ENCODE results near the gene ASCL5. TPM values are rescaled to one million over a fixed set of nuclear protein-coding genes. Genes with fewer than 3 reads are reported as not detected.

ASCL5 gene
- total and polyA plus RNA-seq, 9 of the 15 experiments (the other 6 are each of a cell fraction or from before 2014, with no cell fraction given) = 0.09 TPM; not detected in 8

DNA sequence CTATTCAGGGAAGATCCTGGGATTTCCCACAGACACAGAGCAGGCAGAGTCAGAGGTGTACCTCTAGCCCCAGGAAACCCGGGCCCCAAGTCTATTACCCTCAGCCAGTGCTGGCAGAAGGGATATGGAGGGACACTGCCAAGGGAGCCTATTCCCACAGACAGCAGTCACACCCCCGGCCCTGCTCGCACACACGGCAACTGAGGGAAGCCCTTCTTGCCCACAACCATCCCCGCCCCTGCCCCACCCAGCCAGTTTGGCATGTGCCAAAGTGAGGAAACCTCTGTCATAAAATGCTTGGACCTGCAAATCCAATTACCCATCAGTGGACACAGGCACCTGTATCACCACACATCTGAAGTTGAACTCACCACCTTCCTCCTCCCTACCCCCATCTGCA is 21.3 kb downstream of the ASCL5 start:
- intact Hi-C loops (cut with micrococcal nuclease) = no loop called here
- DNase-seq (ENCODE audit: extremely low read depth in 1 of 4, low spot score in 3 of 4) (no peak), FAIRE-seq (no peak), ATAC-seq (no peak)
- Histone ChIP-seq H3K4me2 (ENCODE audit: insufficient read depth, low read length) (no peak overlapping the region), H3K36me3 (ENCODE audit: control insufficient read depth, insufficient read depth, low read length) (no peaks in the 10 kb centered on the region), H3K9me3 (replicated peaks; ENCODE audit: control insufficient read depth, insufficient read depth, low read depth, low read length) (no peaks in the 10 kb centered on the region), H3K4me1 (replicated peaks in 1 of 2; ENCODE audit: control insufficient read depth in 2 of 2, insufficient read depth in 2 of 2, low read length in 2 of 2) (no peaks in the 10 kb centered on the region), H3K9ac (ENCODE audit: insufficient read depth in 1 of 2, low read depth in 2 of 2, low read length in 2 of 2) (no peak overlapping the region), H3K27ac (ENCODE audit: extremely low read depth, low read depth, low read length) (no peak overlapping the region), H3K79me2 (ENCODE audit: control insufficient read depth, insufficient read depth, low read length) (no peaks in the 10 kb centered on the region), H4K20me1 (replicated peaks; ENCODE audit: control insufficient read depth, insufficient read depth, low read length) (peaks cover 8% of the 10 kb centered on the region), H3K27me3 (ENCODE audit: control insufficient read depth in 2 of 2, insufficient read depth in 2 of 2, low read length in 2 of 2) (peaks cover 53 to 72% of the 10 kb centered on the region in 2 experiments), H3K9me1 (ENCODE audit: control insufficient read depth, insufficient read depth, low read length) (no peaks in the 10 kb centered on the region), H2AFZ (ENCODE audit: low read depth, low read length) (no peak overlapping the region), H3K4me3 (no peak overlapping the region)
- ChIA-PET POLR2A (no interaction called here), CTCF (ENCODE audit: low intra/inter-chr PET ratio) (no interaction called here)
- no peak for TF ChIP-seq GATAD2A (IDR thresholded peaks at IDR 0.05)
- TF ChIP-seq, protein P1, sequence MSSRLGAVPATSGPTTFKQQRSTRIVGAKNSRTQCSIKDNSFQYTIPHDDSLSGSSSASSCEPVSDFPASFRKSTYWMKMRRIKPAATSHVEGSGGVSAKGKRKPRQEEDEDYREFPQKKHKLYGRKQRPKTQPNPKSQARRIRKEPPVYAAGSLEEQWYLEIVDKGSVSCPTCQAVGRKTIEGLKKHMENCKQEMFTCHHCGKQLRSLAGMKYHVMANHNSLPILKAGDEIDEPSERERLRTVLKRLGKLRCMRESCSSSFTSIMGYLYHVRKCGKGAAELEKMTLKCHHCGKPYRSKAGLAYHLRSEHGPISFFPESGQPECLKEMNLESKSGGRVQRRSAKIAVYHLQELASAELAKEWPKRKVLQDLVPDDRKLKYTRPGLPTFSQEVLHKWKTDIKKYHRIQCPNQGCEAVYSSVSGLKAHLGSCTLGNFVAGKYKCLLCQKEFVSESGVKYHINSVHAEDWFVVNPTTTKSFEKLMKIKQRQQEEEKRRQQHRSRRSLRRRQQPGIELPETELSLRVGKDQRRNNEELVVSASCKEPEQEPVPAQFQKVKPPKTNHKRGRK (tag; IDR thresholded peaks at IDR 0.05) = no peak
- no peak for TF ChIP-seq RB1 (IDR thresholded peaks at IDR 0.05; ENCODE audit: low read depth)
- TF ChIP-seq, protein P2, sequence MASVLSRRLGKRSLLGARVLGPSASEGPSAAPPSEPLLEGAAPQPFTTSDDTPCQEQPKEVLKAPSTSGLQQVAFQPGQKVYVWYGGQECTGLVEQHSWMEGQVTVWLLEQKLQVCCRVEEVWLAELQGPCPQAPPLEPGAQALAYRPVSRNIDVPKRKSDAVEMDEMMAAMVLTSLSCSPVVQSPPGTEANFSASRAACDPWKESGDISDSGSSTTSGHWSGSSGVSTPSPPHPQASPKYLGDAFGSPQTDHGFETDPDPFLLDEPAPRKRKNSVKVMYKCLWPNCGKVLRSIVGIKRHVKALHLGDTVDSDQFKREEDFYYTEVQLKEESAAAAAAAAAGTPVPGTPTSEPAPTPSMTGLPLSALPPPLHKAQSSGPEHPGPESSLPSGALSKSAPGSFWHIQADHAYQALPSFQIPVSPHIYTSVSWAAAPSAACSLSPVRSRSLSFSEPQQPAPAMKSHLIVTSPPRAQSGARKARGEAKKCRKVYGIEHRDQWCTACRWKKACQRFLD (CRISPR knock-in tag; IDR thresholded peaks at IDR 0.05) = no peak
- TF ChIP-seq ZNF24 (IDR thresholded peaks at IDR 0.05) = no peak
- no peak for TF ChIP-seq JUND (IDR thresholded peaks at IDR 0.05; ENCODE audit: borderline replicate concordance, low read depth, low read length)
- TF ChIP-seq JUND (tag; IDR thresholded peaks at IDR 0.05; ENCODE audit: borderline replicate concordance, low read depth, low read length) = no peak
- TF ChIP-seq, protein P3, sequence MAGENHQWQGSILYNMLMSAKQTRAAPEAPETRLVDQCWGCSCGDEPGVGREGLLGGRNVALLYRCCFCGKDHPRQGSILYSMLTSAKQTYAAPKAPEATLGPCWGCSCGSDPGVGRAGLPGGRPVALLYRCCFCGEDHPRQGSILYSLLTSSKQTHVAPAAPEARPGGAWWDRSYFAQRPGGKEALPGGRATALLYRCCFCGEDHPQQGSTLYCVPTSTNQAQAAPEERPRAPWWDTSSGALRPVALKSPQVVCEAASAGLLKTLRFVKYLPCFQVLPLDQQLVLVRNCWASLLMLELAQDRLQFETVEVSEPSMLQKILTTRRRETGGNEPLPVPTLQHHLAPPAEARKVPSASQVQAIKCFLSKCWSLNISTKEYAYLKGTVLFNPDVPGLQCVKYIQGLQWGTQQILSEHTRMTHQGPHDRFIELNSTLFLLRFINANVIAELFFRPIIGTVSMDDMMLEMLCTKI (IDR thresholded peaks at IDR 0.05; ENCODE audit: partially characterized antibody) = no peak
- TF ChIP-seq SRSF1 (IDR thresholded peaks at IDR 0.05; ENCODE audit: low read depth, low read length) = no peak
- TF ChIP-seq SOX6 (IDR thresholded peaks at IDR 0.05) = no peak
- WGBS (ENCODE audit: insufficient coverage, low coverage, missing lambda C conversion rate) = 2% methylated on average over 5 of the region's 5 CpGs
- in situ Hi-C loops (cut with MboI) = no loop called here
- BruUV-seq (replicated peaks) = no TSS peak

Data from K562 (cell line).